Stimulated activated CD4-positive, alpha-beta T cell treated with anti-CD3 and anti-CD28 coated beads, Interleukin-1b, Interleukin-23, amount 100 ng/mL, for 4 hours (primary cell): ENCODE results near the gene DUSP7.

Source experiments
- DNase-seq, 2 donors: peaks; one replicate each; pipeline ENCODE4 v3.0.0-alpha.2; 2020; ENCODE audit warnings: low read depth in 2 of 2

Gene DUSP7

GRCh38 chr3:52006017-52006819, 50.2 kb downstream of the DUSP7 start:
- no peak for DNase-seq

GRCh38 chr3:52005571-52005986, 50.8 kb downstream of the DUSP7 start:
- no peak for DNase-seq

GRCh38 chr3:52004906-52005395, 51.4 kb downstream of the DUSP7 start:
- DNase-seq: no peak

GRCh38 chr3:52004163-52004787, 52.1 kb downstream of the DUSP7 start:
- no peak for DNase-seq

- no peak for DNase-seq
Measured at GRCh38 chr3:52002748-52003147, 53.6 kb downstream of the DUSP7 start.

- DNase-seq: peak; percentile 78 to 81
Measured at GRCh38 chr3:52001443-52001974, 54.9 kb downstream of the DUSP7 start.

GRCh38 chr3:51999846-52000245, 56.5 kb downstream of the DUSP7 start:
- DNase-seq: no peak
